Panc1 (cell line): ENCODE measurements around the gene FILIP1.

Experiments used
- CTCF ChIP-seq: fragments of 450-650 bp; IDR thresholded peaks from 2 replicates; pipeline ENCODE4 v1.5.1; 2017; ENCODE audit warnings: mild to moderate bottlenecking
- POLR2AphosphoS5 ChIP-seq: IDR thresholded peaks from 2 replicates; pipeline ENCODE4 v1.6.1; 2012; ENCODE audit warnings: mild to moderate bottlenecking, low read depth, low read length, moderate library complexity
- SIN3A ChIP-seq: IDR thresholded peaks from 2 replicates; pipeline ENCODE4 v1.6.1; 2012; ENCODE audit warnings: low read depth, mild to moderate bottlenecking, low read length, moderate library complexity, borderline replicate concordance; ENCODE audit not compliant: insufficient read depth
- TCF7L2 ChIP-seq: IDR thresholded peaks from 2 replicates; pipeline ENCODE4 v1.6.1; 2011; ENCODE audit warnings: mild to moderate bottlenecking, low read depth, low read length, inconsistent platforms
- TF ChIP-seq, protein P1 (sequence below), 2 experiments: IDR thresholded peaks; 2 replicates each; pipeline ENCODE4 v1.6.1; 2011 to 2012; ENCODE audit warnings: low read depth in 2 of 2, control low read depth in 1 of 2, low read length in 1 of 2, mild to moderate bottlenecking in 1 of 2, moderate library complexity in 1 of 2; ENCODE audit not compliant: insufficient read depth in 1 of 2

- no peak for TF ChIP-seq CTCF
- no peak for TF ChIP-seq POLR2AphosphoS5
- TF ChIP-seq, protein P1, sequence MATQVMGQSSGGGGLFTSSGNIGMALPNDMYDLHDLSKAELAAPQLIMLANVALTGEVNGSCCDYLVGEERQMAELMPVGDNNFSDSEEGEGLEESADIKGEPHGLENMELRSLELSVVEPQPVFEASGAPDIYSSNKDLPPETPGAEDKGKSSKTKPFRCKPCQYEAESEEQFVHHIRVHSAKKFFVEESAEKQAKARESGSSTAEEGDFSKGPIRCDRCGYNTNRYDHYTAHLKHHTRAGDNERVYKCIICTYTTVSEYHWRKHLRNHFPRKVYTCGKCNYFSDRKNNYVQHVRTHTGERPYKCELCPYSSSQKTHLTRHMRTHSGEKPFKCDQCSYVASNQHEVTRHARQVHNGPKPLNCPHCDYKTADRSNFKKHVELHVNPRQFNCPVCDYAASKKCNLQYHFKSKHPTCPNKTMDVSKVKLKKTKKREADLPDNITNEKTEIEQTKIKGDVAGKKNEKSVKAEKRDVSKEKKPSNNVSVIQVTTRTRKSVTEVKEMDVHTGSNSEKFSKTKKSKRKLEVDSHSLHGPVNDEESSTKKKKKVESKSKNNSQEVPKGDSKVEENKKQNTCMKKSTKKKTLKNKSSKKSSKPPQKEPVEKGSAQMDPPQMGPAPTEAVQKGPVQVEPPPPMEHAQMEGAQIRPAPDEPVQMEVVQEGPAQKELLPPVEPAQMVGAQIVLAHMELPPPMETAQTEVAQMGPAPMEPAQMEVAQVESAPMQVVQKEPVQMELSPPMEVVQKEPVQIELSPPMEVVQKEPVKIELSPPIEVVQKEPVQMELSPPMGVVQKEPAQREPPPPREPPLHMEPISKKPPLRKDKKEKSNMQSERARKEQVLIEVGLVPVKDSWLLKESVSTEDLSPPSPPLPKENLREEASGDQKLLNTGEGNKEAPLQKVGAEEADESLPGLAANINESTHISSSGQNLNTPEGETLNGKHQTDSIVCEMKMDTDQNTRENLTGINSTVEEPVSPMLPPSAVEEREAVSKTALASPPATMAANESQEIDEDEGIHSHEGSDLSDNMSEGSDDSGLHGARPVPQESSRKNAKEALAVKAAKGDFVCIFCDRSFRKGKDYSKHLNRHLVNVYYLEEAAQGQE (IDR thresholded peaks at IDR 0.05; ENCODE audit: insufficient read depth in 1 of 2, low read depth in 2 of 2, low read length in 1 of 2), result no peak
- TF ChIP-seq SIN3A, result no peak
- no peak for TF ChIP-seq TCF7L2
Measured at GRCh38 chr6:75257343-75258087, 236.1 kb downstream of the FILIP1 start.
